Measurements from ENCODE around the gene CKAP4.

The CKAP4 gene

GRCh38 chr12:106273491-106273890 is 25.7 kb upstream of the CKAP4 start:
- H3K27ac ChIP-seq (ENCODE audit: low read depth, low read length, poor library complexity, severe bottlenecking): no peak overlapping the region

GRCh38 chr12:106271575-106272505 is 24.0 kb upstream of the CKAP4 start:
- H2AFZ ChIP-seq (ENCODE audit: low read length): no peak overlapping the region
- H3K4me1 ChIP-seq (ENCODE audit: insufficient read depth, low read length, severe bottlenecking): no peaks in the 10 kb centered on the region
- H3K79me2 ChIP-seq (ENCODE audit: insufficient read depth, low read length): no peaks in the 10 kb centered on the region
- no peaks in the 10 kb centered on the region for H3F3A ChIP-seq (ENCODE audit: insufficient read depth, low read length)
- no peak overlapping the region for H3K27ac ChIP-seq (ENCODE audit: low read depth, low read length, poor library complexity, severe bottlenecking)
- no peaks in the 10 kb centered on the region for H3K9me2 ChIP-seq (ENCODE audit: low read depth, low read length)
- no peaks in the 10 kb centered on the region for H3K27me3 ChIP-seq (ENCODE audit: insufficient read depth, low read length)
- no peak for TF ChIP-seq CTCF (IDR thresholded peaks at IDR 0.05; ENCODE audit: low read length)
- no peak for TF ChIP-seq EZH2 (IDR thresholded peaks at IDR 0.05; ENCODE audit: borderline replicate concordance, low read length)
- no peaks in the 10 kb centered on the region for H3K9me3 ChIP-seq (ENCODE audit: low read length)
- H3K4me2 ChIP-seq (ENCODE audit: low read length): no peak overlapping the region
- H4K20me1 ChIP-seq (ENCODE audit: insufficient read depth, low read length): no peaks in the 10 kb centered on the region
- no peaks in the 10 kb centered on the region for H3K36me3 ChIP-seq (ENCODE audit: insufficient read depth, low read length)
- no peak overlapping the region for H3K9ac ChIP-seq (ENCODE audit: low read length)
- H3K4me3 ChIP-seq (ENCODE audit: low read depth, low read length, poor library complexity, severe bottlenecking): no peak overlapping the region

More at GRCh38 chr12:106273491-106273890, 25.7 kb upstream of the CKAP4 start:
- no peak overlapping the region for H3K4me2 ChIP-seq (ENCODE audit: low read length)
- H3K9me3 ChIP-seq (ENCODE audit: low read length): no peaks in the 10 kb centered on the region
- no peak overlapping the region for H3K4me3 ChIP-seq (ENCODE audit: low read depth, low read length, poor library complexity, severe bottlenecking)
- H4K20me1 ChIP-seq (ENCODE audit: insufficient read depth, low read length): no peaks in the 10 kb centered on the region
- no peak overlapping the region for H3K9ac ChIP-seq (ENCODE audit: low read length)
- no peaks in the 10 kb centered on the region for H3K4me1 ChIP-seq (ENCODE audit: insufficient read depth, low read length, severe bottlenecking)
- no peaks in the 10 kb centered on the region for H3K79me2 ChIP-seq (ENCODE audit: insufficient read depth, low read length)
- TF ChIP-seq CTCF (IDR thresholded peaks at IDR 0.05; ENCODE audit: low read length): no peak
- TF ChIP-seq EZH2 (IDR thresholded peaks at IDR 0.05; ENCODE audit: borderline replicate concordance, low read length): no peak
- H3F3A ChIP-seq (ENCODE audit: insufficient read depth, low read length): no peaks in the 10 kb centered on the region
- H3K27me3 ChIP-seq (ENCODE audit: insufficient read depth, low read length): no peaks in the 10 kb centered on the region
- no peaks in the 10 kb centered on the region for H3K36me3 ChIP-seq (ENCODE audit: insufficient read depth, low read length)
- H3K9me2 ChIP-seq (ENCODE audit: low read depth, low read length): no peaks in the 10 kb centered on the region
- no peak overlapping the region for H2AFZ ChIP-seq (ENCODE audit: low read length)

- Histone ChIP-seq H3K9me3 (ENCODE audit: low read length) (no peaks in the 10 kb centered on the region), H3K4me3 (ENCODE audit: low read depth, low read length, poor library complexity, severe bottlenecking) (no peak overlapping the region), H3K27ac (ENCODE audit: low read depth, low read length, poor library complexity, severe bottlenecking) (no peak overlapping the region), H3K27me3 (ENCODE audit: insufficient read depth, low read length) (no peaks in the 10 kb centered on the region), H3F3A (ENCODE audit: insufficient read depth, low read length) (no peaks in the 10 kb centered on the region), H4K20me1 (ENCODE audit: insufficient read depth, low read length) (no peaks in the 10 kb centered on the region), H2AFZ (ENCODE audit: low read length) (no peak overlapping the region), H3K9ac (ENCODE audit: low read length) (no peak overlapping the region), H3K36me3 (ENCODE audit: insufficient read depth, low read length) (no peaks in the 10 kb centered on the region), H3K79me2 (ENCODE audit: insufficient read depth, low read length) (no peaks in the 10 kb centered on the region), H3K4me1 (ENCODE audit: insufficient read depth, low read length, severe bottlenecking) (no peaks in the 10 kb centered on the region), H3K4me2 (ENCODE audit: low read length) (no peak overlapping the region), H3K9me2 (ENCODE audit: low read depth, low read length) (no peaks in the 10 kb centered on the region)
- TF ChIP-seq EZH2 (IDR thresholded peaks at IDR 0.05; ENCODE audit: borderline replicate concordance, low read length) (no peak), CTCF (IDR thresholded peaks at IDR 0.05; ENCODE audit: low read length) (no peak)
Measured at GRCh38 chr12:106269150-106269771, 21.4 kb upstream of the CKAP4 start.

Data from OCI-LY1 (cell line).